Epithelial cell of esophagus (primary cell): Measurements from ENCODE around the gene CRADD.
"Not testable (repeated sequence)": the region's sequence is repeated elsewhere in the genome, so short reads cannot be mapped to it uniquely, and the experiment has no call there.

Experiments used
- DNase-seq: peaks from one replicate; pipeline ENCODE4 v3.0.0; 2010; ENCODE audit warnings: low read depth
- H3K4me3 ChIP-seq: 2 replicates; pipeline ENCODE4 v1.5.1; 2011; ENCODE audit warnings: mild to moderate bottlenecking, low read length, control low read depth
- TF ChIP-seq, protein P1 (sequence below): IDR thresholded peaks from 2 replicates; pipeline ENCODE4 v1.5.1; 2011; ENCODE audit warnings: low read depth, mild to moderate bottlenecking, low read length, control low read depth, inconsistent platforms; ENCODE audit not compliant: insufficient read depth; ENCODE audit errors: missing control alignments

CRADD gene

DNA sequence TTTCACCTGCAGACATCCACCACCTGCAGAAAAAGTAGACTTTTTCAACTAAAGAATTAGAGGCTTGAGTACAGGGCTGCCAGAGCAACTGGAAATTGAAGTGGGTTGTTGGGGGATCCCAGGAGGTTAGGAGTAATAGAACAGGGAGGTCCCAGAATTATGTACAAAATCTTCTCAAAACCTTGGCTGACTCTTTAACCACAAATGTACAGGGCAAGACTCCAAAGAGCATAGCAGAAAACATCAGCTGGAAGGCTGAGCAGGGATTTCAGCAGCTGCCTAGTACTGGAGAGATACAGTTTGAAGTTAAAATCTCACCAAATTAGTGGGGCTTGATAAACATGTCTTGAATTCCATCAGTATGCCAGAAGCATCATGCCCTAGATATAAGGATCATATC, 191.6 kb downstream of the CRADD start:
- TF ChIP-seq, protein P1, sequence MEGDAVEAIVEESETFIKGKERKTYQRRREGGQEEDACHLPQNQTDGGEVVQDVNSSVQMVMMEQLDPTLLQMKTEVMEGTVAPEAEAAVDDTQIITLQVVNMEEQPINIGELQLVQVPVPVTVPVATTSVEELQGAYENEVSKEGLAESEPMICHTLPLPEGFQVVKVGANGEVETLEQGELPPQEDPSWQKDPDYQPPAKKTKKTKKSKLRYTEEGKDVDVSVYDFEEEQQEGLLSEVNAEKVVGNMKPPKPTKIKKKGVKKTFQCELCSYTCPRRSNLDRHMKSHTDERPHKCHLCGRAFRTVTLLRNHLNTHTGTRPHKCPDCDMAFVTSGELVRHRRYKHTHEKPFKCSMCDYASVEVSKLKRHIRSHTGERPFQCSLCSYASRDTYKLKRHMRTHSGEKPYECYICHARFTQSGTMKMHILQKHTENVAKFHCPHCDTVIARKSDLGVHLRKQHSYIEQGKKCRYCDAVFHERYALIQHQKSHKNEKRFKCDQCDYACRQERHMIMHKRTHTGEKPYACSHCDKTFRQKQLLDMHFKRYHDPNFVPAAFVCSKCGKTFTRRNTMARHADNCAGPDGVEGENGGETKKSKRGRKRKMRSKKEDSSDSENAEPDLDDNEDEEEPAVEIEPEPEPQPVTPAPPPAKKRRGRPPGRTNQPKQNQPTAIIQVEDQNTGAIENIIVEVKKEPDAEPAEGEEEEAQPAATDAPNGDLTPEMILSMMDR: no peak
- DNase-seq: no peak
- no peak overlapping the region for H3K4me3 ChIP-seq

DNA sequence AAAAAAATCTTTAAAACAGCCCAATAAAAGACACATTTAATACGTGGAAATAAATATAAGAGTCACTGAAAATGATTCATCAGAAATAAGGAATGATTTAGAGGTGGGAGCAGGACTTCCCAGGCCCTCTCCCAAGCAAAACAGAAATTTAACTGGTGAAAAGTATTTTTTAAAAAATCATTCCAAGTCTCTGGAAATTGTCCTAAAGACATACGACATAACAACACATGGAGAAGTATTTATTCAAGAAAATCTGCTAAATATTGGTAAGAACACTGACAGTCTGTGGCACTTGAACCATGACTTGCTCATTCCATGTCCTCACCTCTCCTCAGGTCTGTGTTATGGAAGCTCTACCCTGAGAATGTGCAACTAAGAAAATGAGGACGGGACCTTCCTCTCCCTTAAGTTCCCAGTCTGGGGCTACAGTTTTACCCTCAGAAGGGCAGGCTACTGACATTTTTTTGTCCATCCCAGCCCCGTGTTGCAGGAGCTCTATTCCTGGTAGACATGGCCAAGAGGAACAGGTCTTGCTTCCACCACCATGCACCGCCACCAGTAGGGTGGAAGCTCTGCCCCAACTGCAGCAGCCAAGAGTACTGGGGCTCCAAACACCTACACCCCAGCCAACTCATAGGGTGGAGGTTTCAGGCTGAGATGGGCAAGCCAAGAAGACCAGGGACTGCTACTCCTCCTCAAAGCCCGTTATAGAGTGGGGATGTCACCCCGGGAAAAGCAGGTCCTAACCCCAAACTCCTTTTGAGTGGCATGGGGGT, 193.0 kb downstream of the CRADD start:
- DNase-seq: no peak
- no peak overlapping the region for H3K4me3 ChIP-seq
- TF ChIP-seq, protein P1: no peak

DNA sequence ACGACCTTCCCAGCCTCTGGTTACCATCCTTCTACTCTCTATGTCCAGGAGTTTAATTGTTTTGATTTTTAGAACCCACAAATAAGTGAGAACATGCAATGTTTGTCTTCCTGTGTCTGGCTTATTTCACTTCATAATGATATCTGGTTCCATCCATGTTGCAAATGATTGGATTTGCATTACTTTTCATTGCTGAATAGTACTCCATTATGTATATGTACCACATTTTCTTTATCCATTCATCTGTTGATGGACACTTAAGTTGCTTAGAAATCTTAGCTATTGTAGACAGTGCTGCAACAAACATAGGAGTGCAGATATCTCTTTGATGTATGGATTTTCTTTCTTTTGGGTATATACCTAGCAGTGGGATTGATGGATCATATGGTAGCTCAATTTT, 194.4 kb downstream of the CRADD start:
- H3K4me3 ChIP-seq, DNase-seq: not testable (repeated sequence)

DNA sequence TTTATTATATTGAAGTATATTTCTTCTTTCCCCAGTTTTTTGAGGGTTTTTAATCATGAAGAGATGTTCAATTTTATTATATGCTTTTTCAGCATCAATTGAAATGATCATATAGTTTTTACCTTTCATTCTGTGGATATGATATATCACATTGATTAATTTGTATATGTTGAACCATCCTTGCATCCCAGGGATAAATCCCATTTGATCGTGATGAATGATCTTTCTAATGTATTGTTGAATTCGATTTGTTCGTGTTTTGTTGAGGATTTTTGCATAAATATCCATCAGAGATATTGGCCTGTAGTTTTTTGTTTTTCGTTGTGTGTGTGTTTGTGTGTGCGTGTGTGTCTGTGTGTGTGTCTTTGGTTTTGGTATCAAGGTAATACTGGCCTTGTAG, 196.4 kb downstream of the CRADD start:
- TF ChIP-seq, protein P1: no peak
- no peak for DNase-seq
- no peak overlapping the region for H3K4me3 ChIP-seq

DNA sequence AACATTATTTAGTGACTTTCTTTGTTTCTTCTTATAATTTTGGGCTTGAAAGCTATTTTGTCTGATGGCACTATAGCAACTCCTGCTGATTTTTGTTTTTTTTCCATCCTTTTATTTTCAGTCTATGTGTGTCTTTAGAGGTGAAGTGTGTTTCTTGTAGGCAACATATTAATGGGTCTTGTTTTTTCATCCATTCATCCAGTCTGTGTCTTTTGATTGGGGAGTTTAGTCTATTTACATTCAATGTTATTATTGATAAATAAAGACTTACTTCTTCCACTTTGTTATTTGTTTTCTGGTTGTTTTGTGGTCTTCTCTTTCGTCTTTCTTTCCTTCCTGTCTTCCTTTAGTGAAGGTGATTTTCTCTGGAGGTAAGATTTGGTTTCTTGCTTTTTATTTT, 198.0 kb downstream of the CRADD start:
- TF ChIP-seq, protein P1: no peak
- DNase-seq: no peak
- no peak overlapping the region for H3K4me3 ChIP-seq

DNA sequence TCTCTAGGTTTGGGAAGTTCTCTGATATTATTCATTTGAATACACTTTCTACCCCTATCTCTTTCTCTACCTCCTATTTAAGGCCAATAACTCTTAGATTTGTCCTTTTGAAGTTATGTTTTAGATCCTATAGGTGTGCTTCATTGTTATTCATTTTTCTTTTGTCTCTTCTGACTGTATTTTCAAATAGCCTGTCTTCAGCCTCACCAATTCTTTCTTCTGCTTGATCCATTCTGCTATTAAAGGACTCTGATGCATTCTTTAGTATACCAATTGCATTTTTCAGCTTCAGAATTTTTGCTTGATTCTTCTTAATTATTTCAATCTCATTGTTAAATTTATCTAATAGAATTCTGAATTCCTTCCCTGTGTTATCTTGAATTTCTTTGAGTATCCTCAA, 199.2 kb downstream of the CRADD start:
- no peak for DNase-seq
- H3K4me3 ChIP-seq: no peak overlapping the region
- TF ChIP-seq, protein P1: no peak

DNA sequence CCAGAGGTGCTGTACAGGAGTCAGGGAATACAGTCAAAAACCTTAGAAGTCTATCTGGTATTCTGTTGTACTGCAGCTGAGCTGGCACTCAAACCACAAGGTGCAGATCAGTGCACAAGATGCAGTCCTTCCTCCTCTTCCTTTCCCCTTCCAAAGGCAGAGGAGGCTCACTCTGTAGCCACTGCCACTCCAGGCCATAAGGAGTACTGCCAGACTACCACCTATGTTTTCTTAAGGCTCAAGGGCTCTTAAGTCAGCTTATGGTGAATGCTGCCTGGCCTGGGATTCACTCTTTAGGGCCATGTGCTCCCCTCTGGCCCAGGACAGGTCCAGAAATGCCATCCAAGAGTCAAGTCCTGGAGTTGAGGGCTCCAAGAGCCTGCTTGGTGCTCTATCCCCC, 200.3 kb downstream of the CRADD start:
- TF ChIP-seq, protein P1: no peak
- no peak for DNase-seq
- H3K4me3 ChIP-seq: no peak overlapping the region
